NCI-H2107 (cell line): Measurements from ENCODE around the gene DCLK1.
"Not testable (repeated sequence)": the region's sequence is repeated elsewhere in the genome, so short reads cannot be mapped to it uniquely, and the experiment has no call there.

Experiments used
- DNase-seq: peaks from one replicate; lab custom pipeline; 2025; lab: John Stamatoyannopoulos, UW

DCLK1 gene

DNA sequence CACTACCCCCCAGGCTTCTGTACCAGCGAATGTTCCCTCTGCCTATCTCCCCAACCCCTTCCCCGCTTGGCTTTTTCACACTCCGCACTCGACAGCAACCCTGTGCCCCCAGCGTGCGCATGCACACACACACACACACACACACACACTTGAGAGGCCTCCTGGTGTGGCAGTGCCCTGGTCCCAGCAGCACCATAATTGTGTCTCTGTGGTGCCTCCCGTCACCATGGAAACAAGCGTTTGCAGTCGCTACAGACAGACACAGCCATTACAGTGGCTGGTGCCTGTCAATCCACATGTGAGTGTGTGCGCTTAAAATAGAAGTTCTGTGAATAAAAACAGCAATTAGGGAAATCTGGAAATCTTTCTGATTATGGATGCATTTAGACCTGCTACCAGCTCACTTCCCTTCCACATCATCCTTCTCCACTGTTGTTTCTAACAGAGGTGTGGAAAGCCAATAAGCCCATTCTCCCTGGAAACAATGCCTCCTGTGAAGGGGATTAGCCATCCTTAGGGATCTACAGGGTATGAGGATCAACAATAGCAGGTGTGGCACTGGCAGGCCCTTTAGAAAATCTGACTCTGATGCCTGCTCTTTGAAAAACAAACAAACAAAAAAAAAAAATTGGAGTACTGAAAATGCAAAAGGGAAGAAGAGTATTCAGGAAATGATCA lies 146.3 kb downstream of the DCLK1 start:
- peak; percentile 16 for DNase-seq

DNA sequence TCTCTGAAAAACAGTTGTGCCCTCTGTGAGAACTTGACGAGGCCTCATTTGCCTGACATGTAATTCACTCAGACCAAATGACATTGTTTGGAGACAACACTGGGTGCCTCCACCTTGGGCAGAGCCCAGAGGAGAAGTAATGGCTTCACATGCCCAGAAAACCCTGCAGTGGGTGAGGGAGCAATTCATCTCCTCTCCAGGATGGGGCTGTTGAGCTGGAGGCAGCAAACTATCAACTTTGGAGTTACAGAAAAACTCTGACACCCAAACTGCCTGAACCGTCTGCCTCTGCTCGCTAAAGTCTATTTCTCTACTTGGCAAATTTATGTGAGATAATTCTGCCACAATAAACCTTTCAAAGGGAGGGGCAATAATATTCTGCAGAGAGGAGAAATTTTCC lies 146.9 kb downstream of the DCLK1 start:
- no peak for DNase-seq

DNA sequence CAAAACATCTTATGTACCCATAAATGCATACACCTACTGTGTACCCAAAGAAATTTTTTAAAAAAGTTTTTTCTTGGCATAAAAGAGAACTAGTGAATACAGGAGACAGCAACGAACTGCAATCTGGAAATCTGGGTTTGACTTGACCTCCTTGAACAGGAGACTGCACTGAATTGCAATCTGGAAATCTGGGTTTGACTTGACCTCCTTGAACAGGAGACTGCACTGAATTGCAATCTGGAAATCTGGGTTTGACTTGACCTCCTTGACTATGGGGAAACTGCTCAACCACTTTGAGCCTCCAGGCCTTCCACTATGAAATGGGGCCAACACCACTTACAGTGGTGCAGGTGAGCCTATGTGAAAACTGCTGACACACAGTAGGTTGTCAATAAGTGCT lies 147.5 kb downstream of the DCLK1 start:
- not testable (repeated sequence) for DNase-seq

DNA sequence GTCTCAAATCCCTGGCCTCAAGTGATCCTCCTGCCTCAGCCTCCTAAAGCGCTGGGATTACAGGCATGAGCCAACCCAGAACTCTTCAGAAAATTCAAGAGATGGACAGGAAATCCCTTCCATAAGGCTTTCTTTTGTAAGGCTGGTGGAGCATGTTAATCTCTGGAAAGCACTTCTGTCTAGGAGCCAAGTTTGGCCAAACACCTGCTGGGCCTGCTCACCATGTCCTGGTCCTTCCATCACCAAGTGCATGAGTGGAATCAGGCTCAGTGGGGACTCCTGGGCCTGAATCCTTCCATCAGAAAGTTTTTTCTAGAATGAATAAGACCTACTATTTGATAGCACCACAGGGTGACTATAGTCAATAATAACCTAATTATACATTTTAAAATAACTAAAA lies 148.0 kb downstream of the DCLK1 start:
- no peak for DNase-seq

DNA sequence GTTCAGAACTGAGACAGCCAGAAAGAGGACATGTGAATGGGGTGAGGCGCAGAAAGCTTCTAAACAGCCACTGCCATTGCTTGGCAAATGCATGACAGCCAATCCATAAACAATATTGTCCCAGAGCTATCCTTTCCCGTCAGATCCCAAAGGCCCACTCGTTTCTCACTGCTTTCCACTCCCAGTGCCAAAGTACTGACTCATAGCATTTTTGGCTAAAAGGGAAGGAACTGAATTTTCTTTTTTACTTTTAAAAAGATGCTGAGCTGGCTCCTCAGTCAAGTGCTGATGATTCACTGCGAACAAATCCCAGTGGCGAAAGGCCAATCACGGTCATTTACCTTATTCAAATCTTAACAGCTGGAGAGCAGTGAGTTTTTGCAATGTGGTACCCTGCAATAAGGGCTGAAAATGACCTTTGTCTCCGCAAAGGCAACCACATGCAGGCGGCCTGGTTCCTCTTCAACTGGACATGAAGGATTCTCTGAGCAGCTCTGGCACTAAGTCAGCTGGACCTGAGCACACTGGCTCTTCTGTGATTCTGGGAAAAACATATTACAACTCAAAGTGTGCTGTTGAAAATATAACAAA lies 151.7 kb downstream of the DCLK1 start:
- no peak for DNase-seq

DNA sequence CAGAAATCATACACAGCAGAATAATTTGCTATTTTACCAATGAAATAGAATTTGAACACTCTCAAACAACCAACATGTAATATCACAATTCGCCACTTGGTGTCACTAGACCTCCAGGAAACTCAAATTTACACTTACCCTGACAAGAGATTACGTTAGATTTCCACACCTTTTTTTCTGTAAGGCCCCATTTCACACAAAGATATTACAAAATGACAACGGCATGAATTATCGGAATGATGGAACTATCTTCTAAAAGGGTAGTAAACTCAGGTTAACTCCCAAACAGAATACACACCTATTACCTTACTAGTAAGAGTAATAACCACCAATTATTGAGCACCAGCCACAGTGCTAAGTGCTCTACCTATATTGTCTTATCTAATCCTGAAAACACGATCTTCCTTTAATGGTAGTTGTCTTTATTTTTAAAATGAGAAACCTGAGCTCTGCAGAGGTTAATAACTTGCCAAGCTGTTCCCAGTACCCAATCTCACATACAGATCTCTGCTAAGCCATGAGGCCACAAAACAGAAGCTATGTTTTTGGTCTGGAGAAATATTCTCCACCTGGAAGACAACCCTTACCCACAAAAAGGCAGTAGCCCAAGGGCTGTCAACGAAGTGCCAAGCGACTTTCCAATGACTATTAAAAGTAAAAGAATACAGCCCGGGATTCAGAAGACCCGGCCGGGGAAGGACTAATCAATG lies 152.4 kb downstream of the DCLK1 start:
- no peak for DNase-seq

DNA sequence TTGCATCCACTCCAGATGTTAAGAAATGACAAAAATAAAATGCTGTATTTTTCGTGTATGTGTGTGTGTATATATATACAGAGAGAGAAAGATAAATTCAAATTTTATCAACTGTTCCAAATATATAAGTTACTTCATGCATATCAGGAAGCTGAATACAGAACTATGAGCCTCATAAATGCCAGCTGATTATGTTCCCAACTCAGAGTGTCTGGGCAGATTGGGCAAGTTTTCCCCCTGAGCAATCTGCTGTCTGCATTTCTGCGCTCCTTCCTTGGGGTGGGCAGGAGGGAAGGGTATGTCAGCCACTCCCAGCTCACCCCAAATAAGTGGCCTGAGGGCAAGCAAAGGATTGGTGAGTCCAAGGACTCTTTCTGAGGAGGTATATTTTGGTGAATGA lies 154.1 kb downstream of the DCLK1 start:
- DNase-seq, result no peak

DNA sequence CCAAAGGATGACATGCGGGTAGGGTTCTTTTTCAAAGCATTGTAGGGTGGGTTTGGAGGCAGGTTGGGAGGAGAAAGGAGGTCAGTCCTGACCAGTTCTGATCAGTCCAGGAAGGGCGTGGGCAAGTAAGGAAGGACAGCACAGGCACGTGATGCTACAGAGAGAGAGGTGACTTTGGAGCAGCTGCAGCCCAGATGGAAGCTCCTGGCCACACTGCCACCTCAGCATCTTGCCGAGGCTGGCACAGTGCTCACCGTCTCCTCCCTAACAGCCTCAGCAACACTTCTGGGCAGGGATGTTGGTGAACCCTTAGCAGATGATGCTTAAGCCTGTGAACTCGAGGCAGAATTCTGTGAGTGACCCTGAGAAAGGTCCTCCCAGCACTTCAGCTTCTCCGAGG lies 155.1 kb downstream of the DCLK1 start:
- no peak for DNase-seq

DNA sequence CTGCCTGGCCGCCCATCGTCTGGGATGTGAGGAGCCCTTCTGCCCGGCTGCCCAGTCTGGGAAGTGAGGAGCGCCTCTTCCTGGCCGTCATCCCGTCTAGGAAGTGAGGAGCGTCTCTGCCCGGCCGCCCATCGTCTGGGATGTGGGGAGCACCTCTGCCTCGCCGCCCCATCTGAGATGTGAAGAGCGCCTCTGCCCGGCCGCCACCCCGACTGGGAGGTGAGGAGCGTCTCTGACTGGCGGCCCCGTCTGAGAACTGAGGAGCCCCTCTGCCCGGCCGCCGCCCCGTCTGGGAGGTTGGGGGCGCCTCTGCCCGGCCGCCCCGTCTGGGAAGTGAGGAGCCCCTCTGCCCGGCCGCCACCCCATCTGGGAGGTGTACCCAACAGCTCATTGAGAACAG lies 164.2 kb downstream of the DCLK1 start:
- not testable (repeated sequence) for DNase-seq

DNA sequence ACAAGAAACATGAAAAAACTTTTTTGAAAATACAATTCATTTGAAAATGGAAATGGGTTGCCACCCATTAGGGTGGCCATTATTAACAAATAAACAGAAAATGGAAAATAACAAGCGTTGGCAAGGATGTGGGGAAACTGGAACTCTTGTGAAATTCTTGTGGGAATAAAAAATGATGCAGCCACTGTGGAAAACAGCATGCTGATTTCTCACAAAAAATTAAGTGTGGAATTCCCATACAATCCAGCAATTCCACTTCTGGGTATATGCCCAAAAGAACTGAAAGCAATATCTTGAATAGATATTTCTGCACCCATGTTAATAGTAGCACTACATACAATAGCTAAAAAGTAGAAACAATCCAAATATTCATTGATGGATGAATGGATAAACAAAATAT lies 165.2 kb downstream of the DCLK1 start:
- DNase-seq, result no peak

DNA sequence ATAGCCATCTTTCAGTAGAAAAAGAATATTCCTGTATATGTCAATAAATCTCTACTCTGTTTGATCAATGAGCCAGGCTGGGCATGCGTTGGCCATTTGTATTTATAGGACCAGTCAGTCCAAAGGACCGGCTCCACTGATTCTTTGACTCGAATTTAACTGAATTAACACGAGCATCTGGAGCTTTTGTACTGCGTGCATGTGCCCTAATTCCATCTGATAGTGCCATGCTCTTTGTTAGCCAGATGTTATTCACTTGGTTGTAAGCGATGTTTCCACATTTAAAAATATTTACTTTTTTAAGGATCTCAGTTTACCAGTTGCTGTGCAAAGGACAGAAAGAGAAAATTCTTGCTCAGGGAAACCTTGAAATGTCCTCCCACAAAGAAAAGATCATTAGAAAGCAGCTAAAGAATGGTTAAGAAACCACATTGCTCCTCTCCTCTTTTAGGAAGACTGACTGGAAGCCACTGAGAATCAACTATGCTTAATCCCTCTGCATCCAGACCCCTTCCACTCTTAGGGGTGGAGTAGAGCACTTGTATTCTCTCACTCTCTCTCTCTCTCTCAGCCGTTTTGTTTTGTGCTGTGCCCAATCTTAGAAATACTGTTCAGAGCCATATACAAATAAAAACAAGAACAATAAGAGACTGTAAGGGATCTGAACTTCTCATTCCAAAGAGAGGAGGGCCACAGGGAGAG lies 165.8 kb downstream of the DCLK1 start:
- no peak for DNase-seq

DNA sequence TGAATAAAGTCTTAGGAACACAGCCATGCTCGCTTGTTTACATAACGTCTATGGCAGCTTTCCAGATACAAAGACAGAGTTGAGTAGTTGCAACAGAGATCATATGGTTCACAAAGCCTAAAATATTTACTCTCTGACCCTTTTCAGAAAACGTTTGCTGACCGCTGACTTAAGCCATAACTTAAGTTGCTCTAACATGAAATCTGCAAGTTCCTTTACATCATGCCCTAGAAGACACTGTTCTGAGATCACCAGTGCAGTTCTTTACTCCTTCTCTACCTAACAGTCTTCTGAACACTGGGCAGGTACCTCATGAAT lies 166.4 kb downstream of the DCLK1 start:
- DNase-seq, result no peak

DNA sequence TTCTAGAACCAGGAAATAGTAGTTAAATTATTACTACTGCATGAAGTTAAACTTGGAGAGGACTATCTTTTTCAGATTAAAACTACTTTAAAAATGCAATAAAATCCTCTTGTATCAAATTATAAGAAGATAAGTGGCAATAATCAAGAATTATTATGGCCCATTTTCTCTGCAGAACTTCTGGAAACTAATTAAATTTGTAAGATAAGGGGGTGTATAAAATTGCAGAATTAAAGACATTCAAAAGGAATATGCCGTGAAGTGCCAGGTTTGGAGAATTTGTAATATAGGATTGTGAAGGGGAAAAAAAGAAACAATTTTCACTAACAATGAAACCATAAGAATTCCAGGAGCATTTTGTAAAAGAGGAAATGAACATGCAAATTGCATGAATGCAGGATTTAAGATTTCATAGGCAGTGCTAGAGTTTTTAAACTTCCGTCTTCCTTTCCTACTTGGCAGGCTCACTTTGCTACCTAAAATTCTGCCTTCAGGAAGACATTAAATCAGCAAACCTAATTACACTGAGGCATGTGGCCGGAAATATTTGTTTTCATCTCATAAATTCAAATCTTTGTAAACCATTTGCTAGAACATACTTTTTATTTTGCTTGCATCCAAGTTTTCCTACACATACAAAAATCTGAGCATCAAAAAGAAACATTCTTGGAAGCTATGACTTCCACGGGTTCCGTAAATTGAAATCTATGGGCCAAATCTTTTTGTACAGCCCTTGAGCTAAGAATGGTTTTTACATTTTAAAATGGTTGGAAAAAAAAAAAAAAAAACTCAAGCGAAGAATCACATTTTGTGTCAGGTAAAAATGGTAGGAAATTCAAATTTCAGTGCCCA lies 166.9 kb downstream of the DCLK1 start:
- no peak for DNase-seq

DNA sequence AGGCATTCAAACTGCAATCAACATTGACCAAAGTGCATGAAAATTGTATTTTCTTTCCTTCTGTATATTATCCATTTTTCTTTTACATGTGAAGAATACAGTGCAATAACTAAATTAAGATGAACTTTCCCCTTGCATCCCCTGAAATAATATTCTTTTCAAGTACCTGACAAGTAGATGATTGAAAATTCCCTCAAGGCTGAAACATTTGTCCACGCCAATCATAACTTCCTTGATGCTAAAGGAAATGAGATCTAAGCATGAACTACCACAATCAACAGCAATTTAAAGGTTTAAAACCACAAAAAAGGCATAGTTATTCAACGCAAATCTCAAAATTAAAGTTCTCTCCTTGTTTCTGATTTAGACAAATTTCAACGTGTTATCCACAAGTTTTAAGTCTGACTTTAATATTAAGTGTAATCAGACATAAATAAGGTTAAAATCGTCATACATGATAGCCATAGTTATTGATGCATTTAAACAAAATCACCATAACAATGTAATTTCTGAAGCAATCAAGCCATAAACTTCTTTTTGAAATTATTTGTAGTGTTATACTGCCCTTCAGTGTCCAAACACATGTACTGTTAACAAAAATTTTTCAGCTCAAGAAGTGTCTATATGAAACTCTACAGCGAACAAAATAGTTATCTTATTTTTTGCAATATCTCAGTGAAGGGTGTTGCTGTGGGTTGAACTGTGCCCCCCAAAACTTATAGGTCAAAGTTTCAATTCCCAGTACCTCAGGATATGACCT lies 169.5 kb downstream of the DCLK1 start:
- DNase-seq, result no peak

DNA sequence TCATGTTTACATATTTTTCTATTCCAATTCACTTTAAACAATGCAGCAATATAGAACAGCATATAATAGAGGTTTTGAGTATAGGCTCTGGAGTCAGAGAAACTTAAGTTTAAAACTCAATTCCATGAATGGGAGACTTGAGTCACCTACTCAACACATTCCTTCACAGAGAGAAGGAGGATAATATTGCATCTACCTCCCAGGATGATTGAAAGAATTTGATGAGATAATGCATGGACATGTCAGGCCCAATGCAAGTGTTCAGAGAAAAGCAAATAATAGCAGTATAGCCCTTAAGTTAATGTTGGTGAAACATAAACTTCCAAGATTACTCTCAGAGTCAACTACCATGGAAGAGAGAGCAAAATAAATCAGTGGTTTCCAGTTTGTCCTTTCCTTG lies 170.2 kb downstream of the DCLK1 start:
- DNase-seq, result no peak

DNA sequence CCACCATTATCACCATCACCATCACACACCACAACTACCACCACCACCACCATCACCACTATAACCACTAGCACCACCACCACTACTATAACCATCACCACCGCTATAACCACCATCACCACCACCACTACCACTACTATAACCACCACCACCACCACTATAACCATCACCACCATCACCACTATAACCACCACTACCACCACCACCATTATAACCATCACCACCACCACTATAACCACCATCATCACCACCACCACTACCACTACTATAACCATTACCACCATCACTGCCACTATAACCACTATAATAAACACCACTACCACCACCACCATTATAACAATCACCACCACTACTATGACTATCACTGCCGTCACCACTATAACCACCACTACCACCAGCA lies 173.2 kb downstream of the DCLK1 start:
- no peak for DNase-seq

DNA sequence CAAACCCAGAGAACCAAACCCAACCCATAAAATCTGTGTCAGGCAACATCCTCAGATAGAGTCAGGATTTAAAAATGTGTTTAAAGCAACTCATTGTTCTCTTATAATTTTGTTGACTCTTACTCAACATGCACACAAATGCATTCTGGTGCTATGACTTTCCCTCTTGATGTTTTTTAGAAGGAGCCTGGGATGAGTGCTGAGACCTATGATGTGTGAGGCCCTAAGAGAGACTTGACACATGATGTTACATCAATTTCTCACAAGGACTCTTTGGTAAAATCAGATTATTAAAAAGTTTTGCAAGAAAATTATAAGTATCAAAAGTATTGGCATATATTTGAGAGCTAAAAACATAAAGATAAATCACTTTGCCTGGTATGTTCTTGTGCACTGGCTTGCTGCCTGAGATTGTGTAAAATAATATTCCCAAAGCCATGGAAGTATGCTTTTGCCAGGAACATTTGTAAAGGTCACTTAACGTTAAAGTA lies 173.9 kb downstream of the DCLK1 start:
- no peak for DNase-seq

DNA sequence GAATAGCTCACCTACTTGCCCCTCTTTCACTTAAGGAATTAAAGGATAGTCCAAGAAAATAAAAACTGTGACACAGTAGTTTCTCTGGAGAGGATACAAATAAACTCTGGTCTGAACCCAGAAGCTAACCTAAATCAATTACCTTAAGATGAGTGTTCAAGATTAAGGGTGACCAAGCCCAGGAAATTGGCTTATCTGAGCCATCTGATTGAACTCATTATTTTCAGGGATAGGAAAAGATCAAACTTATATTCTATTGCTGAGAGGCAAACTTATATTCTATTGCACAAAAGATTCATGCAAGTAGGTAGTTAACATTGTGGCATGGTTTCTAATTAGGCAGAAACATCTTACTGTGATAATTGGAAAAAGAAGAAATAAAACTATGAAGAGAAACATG lies 175.1 kb downstream of the DCLK1 start:
- no peak for DNase-seq

DNA sequence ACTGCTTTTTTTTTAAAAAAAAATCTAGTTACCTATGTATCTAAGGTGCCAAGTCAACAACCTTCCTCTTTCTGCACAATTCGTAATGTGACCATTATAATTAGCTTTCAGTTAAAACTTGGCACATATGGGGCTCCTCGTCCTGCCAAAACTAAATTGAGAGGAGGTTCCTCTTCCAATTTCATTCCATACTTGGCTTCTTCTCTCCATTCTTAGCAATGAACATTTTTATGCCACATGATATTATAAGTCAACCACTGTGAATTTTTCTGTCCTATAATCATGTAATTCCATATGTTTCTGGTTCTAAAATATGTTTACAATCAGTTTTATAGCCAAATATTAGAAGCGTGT lies 177.0 kb downstream of the DCLK1 start:
- DNase-seq, result no peak

DNA sequence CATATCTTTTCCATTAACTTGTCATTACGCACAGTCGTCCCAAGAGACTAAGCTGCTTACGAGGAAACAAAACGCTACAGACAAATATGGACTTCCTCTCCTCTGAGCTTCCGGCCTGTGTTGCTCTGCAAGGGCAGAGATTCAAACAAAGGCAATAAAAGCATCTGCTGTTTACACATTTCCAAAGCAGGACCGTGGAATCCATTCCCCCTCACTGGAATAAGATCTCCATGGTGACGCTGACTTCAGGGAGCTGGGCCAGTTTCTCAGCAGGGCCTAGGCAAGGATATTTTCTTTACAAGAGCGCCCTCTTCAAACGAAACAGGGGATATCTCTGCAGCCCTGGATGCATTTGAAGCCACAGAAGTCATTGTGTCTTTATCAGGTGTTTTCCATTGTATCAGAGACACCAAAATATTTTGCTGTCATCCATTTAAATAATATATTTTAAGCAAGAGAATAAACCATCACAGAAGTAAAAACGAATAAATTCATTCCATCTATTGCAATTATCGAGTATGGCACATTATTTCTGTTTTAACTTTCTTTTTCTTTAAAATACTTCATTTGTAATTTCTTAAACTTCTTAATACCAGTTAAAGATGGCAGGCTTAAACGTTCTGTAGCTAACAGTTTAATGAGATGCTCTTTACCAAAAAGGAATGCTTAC lies 177.5 kb downstream of the DCLK1 start:
- peak; percentile 94 for DNase-seq

DNA sequence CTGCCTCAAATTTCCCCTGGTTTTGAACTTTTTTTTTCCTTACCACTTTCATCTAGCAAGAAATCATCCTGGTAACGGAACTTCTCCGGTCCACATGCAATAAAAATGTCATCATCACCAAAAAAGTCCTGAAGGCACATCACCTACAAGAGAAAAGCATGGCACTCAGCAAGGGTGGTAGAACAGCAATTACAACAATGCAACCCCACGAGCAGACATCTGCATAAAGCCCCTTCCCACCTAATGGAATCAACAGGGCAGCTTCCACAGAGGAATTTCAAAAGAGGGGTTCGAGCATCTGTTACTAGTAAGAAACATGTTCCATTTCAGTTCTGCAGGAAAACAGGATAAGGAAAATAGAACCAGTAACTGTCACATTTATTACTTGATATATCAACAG lies 183.9 kb downstream of the DCLK1 start:
- no peak for DNase-seq
